SK-N-SH (cell line): ENCODE results near the gene FCHO1. TPM values are rescaled to one million over a fixed set of nuclear protein-coding genes. Genes with fewer than 3 reads are reported as not detected.

Source experiments
- CTCF ChIA-PET: fragments of 300-600, 350-600 bp; formaldehyde crosslinking; extraction: SDS; loops from one replicate; lab custom pipeline; 2021; lab: Yijun Ruan, JAX
- POLR2A ChIA-PET: fragments of 350-600 bp; sonication (Branson Sonifier 250); formaldehyde crosslinking; extraction: SDS; loops from one replicate; lab custom pipeline; 2020; ENCODE audit warnings: antibody characterized with exemption, inconsistent platforms; lab: Yijun Ruan, JAX
- DNase-seq: peaks from one replicate; pipeline ENCODE4 v3.0.0; 2012
- H2AFZ ChIP-seq: fragments of 200-600 bp; sonication (generic); 2 replicates; pipeline ENCODE4 v1.8.1; 2016; ENCODE audit warnings: antibody characterized with exemption, mild to moderate bottlenecking, low read depth
- H3F3A ChIP-seq: fragments of 200-600 bp; sonication (generic); replicated peaks from 2 replicates; pipeline ENCODE3; 2016; ENCODE audit warnings: antibody characterized with exemption, mild to moderate bottlenecking; ENCODE audit not compliant: insufficient read depth
- H3K27ac ChIP-seq, 2 experiments: fragments of 200-500 bp in 1 of 2; fragments of 200-600 bp in 1 of 2; sonication (Bioruptor generic) in 1 of 2; sonication (generic), shearing (Covaris generic) in 1 of 2; 2 replicates each; pipeline versions ENCODE4 v1.5.1 to v1.6.1; 2014 to 2016; ENCODE audit warnings: low read depth in 2 of 2, inconsistent platforms in 1 of 2, low read length in 1 of 2, mild to moderate bottlenecking in 1 of 2, mixed read lengths in 1 of 2
- H3K27me3 ChIP-seq: fragments of 200-600 bp; sonication (generic), shearing (Covaris generic); 2 replicates; pipeline ENCODE4 v1.6.1; 2016; ENCODE audit warnings: mixed run types; ENCODE audit not compliant: insufficient read depth
- H3K36me3 ChIP-seq, 2 experiments: fragments of 200-500 bp in 1 of 2; fragments of 200-600 bp in 1 of 2; sonication (Bioruptor generic) in 1 of 2; sonication (generic) in 1 of 2; replicated peaks in 1 of 2; 2 replicates each; pipeline versions ENCODE3 to v1.5.1; 2014 to 2016; ENCODE audit warnings: low read length in 1 of 2, mild to moderate bottlenecking in 1 of 2; ENCODE audit not compliant: insufficient read depth in 2 of 2, control insufficient read depth in 1 of 2
- H3K4me1 ChIP-seq, 2 experiments: fragments of 200-500 bp in 1 of 2; fragments of 200-600 bp in 1 of 2; sonication (Bioruptor generic) in 1 of 2; sonication (generic), shearing (Covaris generic) in 1 of 2; 2 replicates each; pipeline versions ENCODE4 v1.5.1 to v1.6.1; 2014 to 2016; ENCODE audit warnings: low read depth in 1 of 2, low read length in 1 of 2, mixed run types in 1 of 2; ENCODE audit not compliant: insufficient read depth in 2 of 2, control insufficient read depth in 1 of 2
- H3K4me2 ChIP-seq: fragments of 200-600 bp; sonication (generic), shearing (Covaris generic); 2 replicates; pipeline ENCODE4 v1.6.1; 2017; ENCODE audit warnings: mixed run types
- H3K4me3 ChIP-seq, 2 experiments: fragments of 200-500 bp in 1 of 2; fragments of 200-600 bp in 1 of 2; sonication (Bioruptor generic) in 1 of 2; sonication (generic), shearing (Covaris generic) in 1 of 2; 2 replicates each; pipeline versions ENCODE4 v1.5.1 to v1.8.1; 2014 to 2016; ENCODE audit warnings: low read depth in 2 of 2, inconsistent platforms in 1 of 2, low read length in 1 of 2, mild to moderate bottlenecking in 1 of 2, mixed read lengths in 1 of 2, moderate library complexity in 1 of 2
- H3K79me2 ChIP-seq: fragments of 200-600 bp; sonication (generic); 2 replicates; pipeline ENCODE4 v1.8.1; 2017; ENCODE audit warnings: mild to moderate bottlenecking; ENCODE audit not compliant: insufficient read depth
- H3K9ac ChIP-seq: fragments of 200-600 bp; sonication (generic); 2 replicates; pipeline ENCODE4 v1.6.1; 2017; ENCODE audit warnings: mixed run types
- H3K9me2 ChIP-seq: fragments of 200-600 bp; sonication (generic); 2 replicates; pipeline ENCODE4 v1.6.1; 2017; ENCODE audit warnings: mixed run types
- H3K9me3 ChIP-seq: fragments of 200-600 bp; sonication (generic); 2 replicates; pipeline ENCODE4 v1.6.1; 2017; ENCODE audit warnings: mixed run types, mild to moderate bottlenecking, moderate library complexity
- H4K20me1 ChIP-seq: fragments of 200-600 bp; sonication (generic); 2 replicates; pipeline ENCODE4 v1.6.1; 2017; ENCODE audit warnings: mild to moderate bottlenecking, mixed run types; ENCODE audit not compliant: insufficient read depth
- EP300 ChIP-seq, 2 experiments: IDR thresholded peaks; 2 replicates each; pipeline versions ENCODE4 v1.4.0 to v1.6.1; 2012; ENCODE audit warnings: borderline replicate concordance in 1 of 2, low read depth in 1 of 2, low read length in 1 of 2
- FOXJ3 ChIP-seq: sonication (generic); formaldehyde crosslinking; IDR thresholded peaks from 2 replicates; pipeline ENCODE4 v1.5.1; 2020; ENCODE audit warnings: mild to moderate bottlenecking, missing genetic modification reagents
- GATA2 ChIP-seq: sonication (generic); formaldehyde crosslinking; IDR thresholded peaks from 2 replicates; pipeline ENCODE4 v1.5.0; 2020; ENCODE audit warnings: mild to moderate bottlenecking, missing genetic modification reagents
- MEF2A ChIP-seq: IDR thresholded peaks from 2 replicates; pipeline ENCODE4 v1.4.0; 2012; ENCODE audit warnings: low read depth, borderline replicate concordance
- MXI1 ChIP-seq: IDR thresholded peaks from 2 replicates; pipeline ENCODE4 v1.6.1; 2012; ENCODE audit warnings: mild to moderate bottlenecking, low read depth, low read length, improper control_type of control experiment
- NRF1 ChIP-seq: IDR thresholded peaks from 2 replicates; pipeline ENCODE4 v1.6.1; 2012; ENCODE audit warnings: low read depth, mild to moderate bottlenecking, low read length
- POLR2AphosphoS5 ChIP-seq: IDR thresholded peaks from 2 replicates; pipeline ENCODE4 v1.6.1; 2012; ENCODE audit warnings: low read depth, low read length
- RAD21 ChIP-seq: IDR thresholded peaks from 2 replicates; pipeline ENCODE4 v1.6.1; 2012; ENCODE audit warnings: mild to moderate bottlenecking, low read length
- SIN3A ChIP-seq: IDR thresholded peaks from 2 replicates; pipeline ENCODE4 v1.6.1; 2012; ENCODE audit warnings: low read depth, mild to moderate bottlenecking, low read length, moderate library complexity, borderline replicate concordance
- SMC3 ChIP-seq: IDR thresholded peaks from 2 replicates; pipeline ENCODE4 v1.6.1; 2012; ENCODE audit warnings: low read depth, low read length, improper control_type of control experiment
- TCF12 ChIP-seq: IDR thresholded peaks from 2 replicates; pipeline ENCODE4 v1.4.0; 2012
- TEAD4 ChIP-seq: IDR thresholded peaks from 2 replicates; pipeline ENCODE4 v1.4.0; 2012; ENCODE audit warnings: mild to moderate bottlenecking, borderline replicate concordance; ENCODE audit not compliant: insufficient read depth
- WGBS: methylation state at CpG from one replicate; pipeline ENCODE4 v1.1.6; 2017; ENCODE audit warnings: low lambda C conversion rate; 5-methylcytosine and 5-hydroxymethylcytosine counted together
- polyA plus RNA-seq, 3 experiments: library from polyadenylated mRNA; depleted of rRNA; stranded (reverse); fragments of >200 nt; gene quantifications; 2 replicates each; pipeline ENCODE4 v1.2.3, GENCODE V29; 2012
- TF ChIP-seq, protein P1 (sequence below): IDR thresholded peaks from 2 replicates; pipeline ENCODE4 v1.4.0; 2012; ENCODE audit warnings: low read depth
- TF ChIP-seq, protein P2 (sequence below): fragments of 200-600 bp; sonication (generic); IDR thresholded peaks from 2 replicates; pipeline ENCODE4 v1.6.1; 2017; ENCODE audit warnings: antibody characterized with exemption, mild to moderate bottlenecking, moderate library complexity
- TF ChIP-seq, protein P3 (sequence below): fragments of 150-350 bp; IDR thresholded peaks from 2 replicates; pipeline ENCODE4 v1.6.1; 2016; ENCODE audit warnings: mild to moderate bottlenecking, low read depth, low read length
- TF ChIP-seq, protein P4 (sequence below): IDR thresholded peaks from 2 replicates; pipeline ENCODE4; 2012
- TF ChIP-seq, protein P5 (sequence below): IDR thresholded peaks from 2 replicates; pipeline ENCODE4 v1.4.0; 2012; ENCODE audit warnings: low read depth, borderline replicate concordance

Gene FCHO1
- polyA plus RNA-seq, 1 of the 3 experiments (the other 2 are of a cell fraction): 0.71 TPM

DNA sequence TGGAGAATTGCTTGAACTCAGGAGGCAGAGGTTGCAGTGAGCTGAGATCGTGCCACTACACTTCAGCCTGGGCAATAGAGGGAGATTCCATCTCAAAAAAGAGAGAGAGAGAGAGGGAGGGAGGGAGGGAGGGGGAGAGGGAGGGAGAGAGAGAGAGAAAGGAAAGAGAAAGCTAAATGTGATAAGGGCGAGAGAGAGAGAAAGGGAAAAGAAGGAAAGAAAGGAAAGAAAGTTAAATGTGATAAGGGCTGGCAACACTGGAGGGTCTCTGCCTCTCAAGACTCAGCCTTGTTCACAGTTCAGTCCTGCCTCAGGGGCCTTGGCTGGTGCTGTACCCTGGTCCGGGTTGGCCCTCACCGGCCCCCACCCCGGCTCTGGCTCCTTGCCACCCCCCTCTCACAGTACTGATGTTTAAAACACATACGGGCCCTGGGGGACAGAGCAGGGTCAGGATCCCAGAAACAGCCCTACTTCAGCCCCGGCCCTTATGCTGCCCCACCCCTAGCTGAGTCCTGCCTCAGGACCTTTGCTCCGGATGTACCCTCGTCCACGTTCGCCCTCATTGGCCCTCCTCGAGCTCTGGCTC is 28.5 kb upstream of the FCHO1 start:
- Histone ChIP-seq H3K4me2 (no peak overlapping the region), H3K9me2 (no peaks in the 10 kb centered on the region), H3K9ac (no peak overlapping the region), H3K9me3 (no peaks in the 10 kb centered on the region), H3K27me3 (no peaks in the 10 kb centered on the region), H2AFZ (no peak overlapping the region), H3K27ac (no peak overlapping the region), H3K36me3 (peaks cover 10 to 29% of the 10 kb centered on the region in 2 experiments), H3K79me2 (peaks cover 37% of the 10 kb centered on the region), H3F3A (no peaks in the 10 kb centered on the region), H3K4me3 (no peak overlapping the region), H3K4me1 (peaks cover 16 to 20% of the 10 kb centered on the region in 2 experiments; a peak in 2 of 4 replicates), H4K20me1 (peaks cover 33% of the 10 kb centered on the region)
- ChIA-PET CTCF (interaction anchor here (1.3 kb wide), 2 partner anchors 18 to 61 kb away, joined by 3 to 5 read pairs; no protein-coding TSS in a partner anchor), POLR2A (no interaction called here)
- TF ChIP-seq, protein P1, sequence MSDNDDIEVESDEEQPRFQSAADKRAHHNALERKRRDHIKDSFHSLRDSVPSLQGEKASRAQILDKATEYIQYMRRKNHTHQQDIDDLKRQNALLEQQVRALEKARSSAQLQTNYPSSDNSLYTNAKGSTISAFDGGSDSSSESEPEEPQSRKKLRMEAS: no peak
- TF ChIP-seq, protein P2, sequence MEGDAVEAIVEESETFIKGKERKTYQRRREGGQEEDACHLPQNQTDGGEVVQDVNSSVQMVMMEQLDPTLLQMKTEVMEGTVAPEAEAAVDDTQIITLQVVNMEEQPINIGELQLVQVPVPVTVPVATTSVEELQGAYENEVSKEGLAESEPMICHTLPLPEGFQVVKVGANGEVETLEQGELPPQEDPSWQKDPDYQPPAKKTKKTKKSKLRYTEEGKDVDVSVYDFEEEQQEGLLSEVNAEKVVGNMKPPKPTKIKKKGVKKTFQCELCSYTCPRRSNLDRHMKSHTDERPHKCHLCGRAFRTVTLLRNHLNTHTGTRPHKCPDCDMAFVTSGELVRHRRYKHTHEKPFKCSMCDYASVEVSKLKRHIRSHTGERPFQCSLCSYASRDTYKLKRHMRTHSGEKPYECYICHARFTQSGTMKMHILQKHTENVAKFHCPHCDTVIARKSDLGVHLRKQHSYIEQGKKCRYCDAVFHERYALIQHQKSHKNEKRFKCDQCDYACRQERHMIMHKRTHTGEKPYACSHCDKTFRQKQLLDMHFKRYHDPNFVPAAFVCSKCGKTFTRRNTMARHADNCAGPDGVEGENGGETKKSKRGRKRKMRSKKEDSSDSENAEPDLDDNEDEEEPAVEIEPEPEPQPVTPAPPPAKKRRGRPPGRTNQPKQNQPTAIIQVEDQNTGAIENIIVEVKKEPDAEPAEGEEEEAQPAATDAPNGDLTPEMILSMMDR: no peak
- TF ChIP-seq, protein P3, sequence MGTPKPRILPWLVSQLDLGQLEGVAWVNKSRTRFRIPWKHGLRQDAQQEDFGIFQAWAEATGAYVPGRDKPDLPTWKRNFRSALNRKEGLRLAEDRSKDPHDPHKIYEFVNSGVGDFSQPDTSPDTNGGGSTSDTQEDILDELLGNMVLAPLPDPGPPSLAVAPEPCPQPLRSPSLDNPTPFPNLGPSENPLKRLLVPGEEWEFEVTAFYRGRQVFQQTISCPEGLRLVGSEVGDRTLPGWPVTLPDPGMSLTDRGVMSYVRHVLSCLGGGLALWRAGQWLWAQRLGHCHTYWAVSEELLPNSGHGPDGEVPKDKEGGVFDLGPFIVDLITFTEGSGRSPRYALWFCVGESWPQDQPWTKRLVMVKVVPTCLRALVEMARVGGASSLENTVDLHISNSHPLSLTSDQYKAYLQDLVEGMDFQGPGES: no peak
- TF ChIP-seq POLR2AphosphoS5 (no peak), NRF1 (no peak), TCF12 (no peak), MEF2A (no peak), GATA2 (no peak), MXI1 (no peak), EP300 (IDR thresholded peaks at IDR 0.05; ENCODE audit: borderline replicate concordance in 1 of 2, low read depth in 1 of 2, low read length in 1 of 2) (no peak), FOXJ3 (CRISPR knock-in tag) (no peak), TEAD4 (no peak), SIN3A (no peak), SMC3 (no peak), RAD21 (no peak)
- TF ChIP-seq, protein P4, sequence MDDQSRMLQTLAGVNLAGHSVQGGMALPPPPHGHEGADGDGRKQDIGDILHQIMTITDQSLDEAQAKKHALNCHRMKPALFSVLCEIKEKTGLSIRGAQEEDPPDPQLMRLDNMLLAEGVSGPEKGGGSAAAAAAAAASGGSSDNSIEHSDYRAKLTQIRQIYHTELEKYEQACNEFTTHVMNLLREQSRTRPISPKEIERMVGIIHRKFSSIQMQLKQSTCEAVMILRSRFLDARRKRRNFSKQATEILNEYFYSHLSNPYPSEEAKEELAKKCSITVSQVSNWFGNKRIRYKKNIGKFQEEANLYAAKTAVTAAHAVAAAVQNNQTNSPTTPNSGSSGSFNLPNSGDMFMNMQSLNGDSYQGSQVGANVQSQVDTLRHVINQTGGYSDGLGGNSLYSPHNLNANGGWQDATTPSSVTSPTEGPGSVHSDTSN: no peak
- TF ChIP-seq, protein P5, sequence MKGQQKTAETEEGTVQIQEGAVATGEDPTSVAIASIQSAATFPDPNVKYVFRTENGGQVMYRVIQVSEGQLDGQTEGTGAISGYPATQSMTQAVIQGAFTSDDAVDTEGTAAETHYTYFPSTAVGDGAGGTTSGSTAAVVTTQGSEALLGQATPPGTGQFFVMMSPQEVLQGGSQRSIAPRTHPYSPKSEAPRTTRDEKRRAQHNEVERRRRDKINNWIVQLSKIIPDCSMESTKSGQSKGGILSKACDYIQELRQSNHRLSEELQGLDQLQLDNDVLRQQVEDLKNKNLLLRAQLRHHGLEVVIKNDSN: no peak
- 91% methylated on average over 10 of the region's 12 CpGs for WGBS
- DNase-seq: no peak
